Measurements from ENCODE around the gene ITGB2. TPM values are rescaled to one million over a fixed set of nuclear protein-coding genes. Genes with fewer than 3 reads are reported as not detected.

ITGB2 gene
- total RNA-seq, 1 donor from 2014 or later: 0.91 TPM

DNA sequence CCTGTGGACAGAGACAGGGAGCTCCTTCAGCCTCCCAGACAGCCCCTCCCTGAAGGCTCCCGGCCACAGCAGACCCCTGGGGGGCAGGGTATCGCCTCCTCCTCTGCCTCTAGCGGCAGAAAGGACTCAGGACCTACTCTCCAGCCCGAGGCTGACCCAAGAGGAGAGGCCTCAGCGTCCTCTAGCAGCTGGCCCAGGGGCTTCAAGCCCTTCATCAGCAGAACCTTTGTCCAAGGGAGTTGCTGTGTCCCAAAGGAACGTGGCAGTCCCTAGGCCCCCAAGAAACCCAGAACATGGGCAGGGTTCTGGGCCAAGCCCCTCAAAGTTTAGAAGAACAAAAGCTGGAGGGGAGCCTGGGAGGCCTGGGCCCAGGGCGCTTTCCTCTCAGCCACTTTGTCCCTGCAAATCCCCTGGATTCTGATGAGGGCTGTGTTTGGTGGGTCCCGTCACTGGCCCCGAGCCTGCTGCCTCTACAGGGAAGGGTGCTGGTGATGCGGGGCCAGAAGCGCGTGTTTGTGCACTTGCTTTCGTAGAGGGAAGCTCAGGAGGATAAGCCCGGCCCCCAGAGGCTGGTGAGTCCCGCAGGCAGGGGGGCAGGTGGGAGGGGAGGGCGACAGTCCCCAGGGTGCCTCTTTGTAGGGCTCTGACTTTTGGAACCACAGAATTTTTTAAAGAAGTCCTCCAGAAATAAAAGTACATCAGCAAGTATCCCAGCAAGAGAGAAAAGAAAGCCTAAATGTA, 13.3 kb downstream of the ITGB2 start:
- Mint-ChIP-seq H3K27me3 (ENCODE audit: unreplicated experiment) (peaks cover 7% of the 10 kb centered on the region), H3K27ac (ENCODE audit: unreplicated experiment) (no peak overlapping the region), H3K36me3 (ENCODE audit: unreplicated experiment) (no peaks in the 10 kb centered on the region), H3K4me3 (ENCODE audit: unreplicated experiment) (no peak overlapping the region), H3K9me3 (ENCODE audit: unreplicated experiment) (peaks cover 1% of the 10 kb centered on the region), H3K4me1 (ENCODE audit: low read depth, unreplicated experiment) (peaks cover 10% of the 10 kb centered on the region)
- TF ChIP-seq, protein P1, sequence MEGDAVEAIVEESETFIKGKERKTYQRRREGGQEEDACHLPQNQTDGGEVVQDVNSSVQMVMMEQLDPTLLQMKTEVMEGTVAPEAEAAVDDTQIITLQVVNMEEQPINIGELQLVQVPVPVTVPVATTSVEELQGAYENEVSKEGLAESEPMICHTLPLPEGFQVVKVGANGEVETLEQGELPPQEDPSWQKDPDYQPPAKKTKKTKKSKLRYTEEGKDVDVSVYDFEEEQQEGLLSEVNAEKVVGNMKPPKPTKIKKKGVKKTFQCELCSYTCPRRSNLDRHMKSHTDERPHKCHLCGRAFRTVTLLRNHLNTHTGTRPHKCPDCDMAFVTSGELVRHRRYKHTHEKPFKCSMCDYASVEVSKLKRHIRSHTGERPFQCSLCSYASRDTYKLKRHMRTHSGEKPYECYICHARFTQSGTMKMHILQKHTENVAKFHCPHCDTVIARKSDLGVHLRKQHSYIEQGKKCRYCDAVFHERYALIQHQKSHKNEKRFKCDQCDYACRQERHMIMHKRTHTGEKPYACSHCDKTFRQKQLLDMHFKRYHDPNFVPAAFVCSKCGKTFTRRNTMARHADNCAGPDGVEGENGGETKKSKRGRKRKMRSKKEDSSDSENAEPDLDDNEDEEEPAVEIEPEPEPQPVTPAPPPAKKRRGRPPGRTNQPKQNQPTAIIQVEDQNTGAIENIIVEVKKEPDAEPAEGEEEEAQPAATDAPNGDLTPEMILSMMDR (IDR thresholded peaks at IDR 0.05; ENCODE audit: partially characterized antibody, unreplicated experiment): no peak
- DNase-seq: no peak

DNA sequence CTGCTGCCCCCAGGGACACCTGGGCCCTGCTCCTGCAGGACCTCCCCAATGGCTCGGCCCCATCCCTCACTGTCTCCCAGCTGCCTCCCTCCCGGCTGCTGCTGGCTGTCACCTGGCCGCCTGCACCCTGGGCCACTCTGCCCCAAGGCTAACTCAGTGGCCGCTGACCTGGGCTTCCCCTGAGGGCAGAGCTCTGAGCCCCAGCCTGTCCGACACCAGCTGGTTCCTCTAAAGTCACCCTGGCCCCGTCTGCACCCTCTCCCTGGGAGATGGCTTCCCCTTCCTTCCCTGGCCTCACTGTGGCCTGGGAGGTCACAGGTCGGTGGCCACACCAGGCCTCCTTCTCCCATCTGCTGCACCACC, 15.0 kb downstream of the ITGB2 start:
- Mint-ChIP-seq H3K9me3 (ENCODE audit: unreplicated experiment) (peaks cover 1% of the 10 kb centered on the region), H3K4me3 (ENCODE audit: unreplicated experiment) (no peak overlapping the region), H3K4me1 (ENCODE audit: low read depth, unreplicated experiment) (peaks cover 10% of the 10 kb centered on the region), H3K27me3 (ENCODE audit: unreplicated experiment) (peaks cover 11% of the 10 kb centered on the region), H3K27ac (ENCODE audit: unreplicated experiment) (no peak overlapping the region), H3K36me3 (ENCODE audit: unreplicated experiment) (no peaks in the 10 kb centered on the region)
- DNase-seq: no peak
- TF ChIP-seq, protein P1 (IDR thresholded peaks at IDR 0.05; ENCODE audit: partially characterized antibody, unreplicated experiment): no peak

DNA sequence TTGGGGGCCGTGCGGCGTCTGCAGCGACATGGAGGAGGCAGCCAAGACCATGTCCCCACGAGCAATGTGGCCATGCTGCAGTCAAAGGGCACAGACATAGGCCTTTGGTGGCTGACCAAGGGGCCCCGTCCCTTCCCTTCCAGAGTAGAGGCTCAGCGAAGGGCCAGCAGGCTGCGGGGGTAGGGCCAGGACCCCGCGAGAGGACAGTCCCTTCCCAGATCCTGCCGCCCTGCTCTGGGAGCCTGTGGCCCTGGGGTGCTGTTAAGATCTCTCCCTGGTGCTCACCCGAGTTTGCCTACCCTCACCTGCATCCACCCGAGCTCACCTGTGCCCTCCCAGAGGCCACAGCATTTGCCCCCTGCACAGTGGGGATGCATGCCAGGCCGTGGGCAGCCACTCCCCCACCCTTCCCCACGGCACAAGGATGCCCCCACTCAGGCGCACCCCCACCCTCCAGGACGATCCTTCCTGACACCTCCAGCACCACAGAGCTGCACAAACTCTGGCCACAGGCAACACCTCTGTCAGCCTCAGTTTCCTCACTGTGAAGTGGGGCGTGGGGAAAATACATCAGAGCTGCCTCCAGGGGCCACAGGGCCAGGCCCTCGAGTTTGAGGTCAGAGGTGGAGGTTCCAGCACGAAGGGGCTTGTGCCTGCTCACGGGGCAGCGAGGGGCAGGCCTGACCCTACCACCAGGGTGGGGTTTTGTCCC, 15.5 kb downstream of the ITGB2 start:
- Mint-ChIP-seq H3K27ac (ENCODE audit: unreplicated experiment) (no peak overlapping the region), H3K4me1 (ENCODE audit: low read depth, unreplicated experiment) (peaks cover 10% of the 10 kb centered on the region), H3K36me3 (ENCODE audit: unreplicated experiment) (no peaks in the 10 kb centered on the region), H3K9me3 (ENCODE audit: unreplicated experiment) (peaks cover 1% of the 10 kb centered on the region), H3K27me3 (ENCODE audit: unreplicated experiment) (peaks cover 11% of the 10 kb centered on the region), H3K4me3 (ENCODE audit: unreplicated experiment) (no peak overlapping the region)
- TF ChIP-seq, protein P1 (IDR thresholded peaks at IDR 0.05; ENCODE audit: partially characterized antibody, unreplicated experiment): no peak
- DNase-seq: no peak

DNA sequence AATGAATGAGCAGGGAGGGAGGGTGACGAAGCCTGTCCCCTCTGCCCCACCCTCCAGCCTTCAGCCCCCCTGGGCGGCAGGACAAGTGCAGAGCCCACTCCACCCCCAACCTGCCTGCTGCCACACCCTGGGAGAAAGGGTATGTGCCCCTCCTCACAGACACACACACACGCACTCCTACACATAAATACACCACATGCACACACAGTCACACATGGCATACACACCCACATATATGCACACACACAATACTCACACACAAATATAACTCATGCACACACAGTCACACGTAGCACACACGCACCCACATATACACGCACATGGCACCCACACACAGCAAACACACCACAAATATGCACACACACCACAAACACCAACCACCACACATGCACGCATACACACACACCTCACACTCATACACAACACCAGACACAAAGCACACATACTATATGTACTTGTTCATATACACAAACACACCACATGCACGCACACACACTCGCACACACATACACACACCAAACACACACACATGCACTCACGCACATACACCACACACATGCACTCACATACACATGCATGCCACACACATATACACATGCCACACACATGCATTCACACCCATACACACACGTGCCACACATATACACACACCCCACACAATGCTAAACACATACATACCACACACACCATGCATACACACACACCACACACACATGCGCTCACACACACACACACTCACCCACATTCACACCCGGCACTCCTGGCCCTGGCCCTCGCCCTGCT, 16.4 kb downstream of the ITGB2 start:
- Mint-ChIP-seq H3K9me3 (ENCODE audit: unreplicated experiment) (peaks cover 1% of the 10 kb centered on the region), H3K36me3 (ENCODE audit: unreplicated experiment) (no peaks in the 10 kb centered on the region), H3K4me1 (ENCODE audit: low read depth, unreplicated experiment) (peaks cover 9% of the 10 kb centered on the region), H3K27ac (ENCODE audit: unreplicated experiment) (no peak overlapping the region), H3K4me3 (ENCODE audit: unreplicated experiment) (peak overlapping the region; percentile 37), H3K27me3 (ENCODE audit: unreplicated experiment) (peaks cover 9% of the 10 kb centered on the region)
- no peak for DNase-seq
- TF ChIP-seq, protein P1 (IDR thresholded peaks at IDR 0.05; ENCODE audit: partially characterized antibody, unreplicated experiment): no peak

All from glutamatergic neuron (in vitro differentiated cells).